PC-9 (cell line): ENCODE results near the gene PER1.
A peak's percentile ranks its signal among the peaks of the same experiment; 100 is the strongest.

Experiments
- CTCF ChIP-seq: fragments of 200-600 bp; sonication (generic); conservative IDR thresholded peaks from 2 replicates; pipeline ENCODE4 v1.6.1; 2017; ENCODE audit warnings: mixed run types, antibody characterized with exemption, mild to moderate bottlenecking, moderate library complexity
- EZH2 ChIP-seq: fragments of 200-600 bp; sonication (generic); IDR thresholded peaks from 2 replicates; pipeline ENCODE4 v1.8.0; 2017; ENCODE audit warnings: antibody characterized with exemption, low read depth

GRCh38 chr17:8138672-8139371 lies 13.4 kb downstream of the PER1 start:
- TF ChIP-seq CTCF (peak; percentile 78), EZH2 (no peak)
